Liver (tissue), 3 donors: ENCODE measurements around the gene KPNA5.

Experiments
- RXRA ChIP-seq, 2 donors: IDR thresholded peaks; 2 replicates each; pipeline ENCODE4 v1.6.1; 2017 to 2018; ENCODE audit warnings: antibody characterized with exemption in 2 of 2, mild to moderate bottlenecking in 1 of 2
- SP1 ChIP-seq: IDR thresholded peaks from 2 replicates; pipeline ENCODE4 v1.6.1; 2018; ENCODE audit warnings: antibody characterized with exemption, mild to moderate bottlenecking
- TAF1 ChIP-seq: conservative IDR thresholded peaks from 2 replicates; pipeline ENCODE4 v1.6.1; 2016; ENCODE audit warnings: antibody characterized with exemption, mild to moderate bottlenecking
- YY1 ChIP-seq: IDR thresholded peaks from 2 replicates; pipeline ENCODE4 v1.6.1; 2016; ENCODE audit warnings: antibody characterized with exemption, mild to moderate bottlenecking
- TF ChIP-seq, protein P1 (sequence below): fragments of 150-350 bp; IDR thresholded peaks from 2 replicates; pipeline ENCODE4 v1.5.1; 2017; ENCODE audit warnings: improper control_type of control experiment, low read depth, low read length; ENCODE audit not compliant: missing input control
- TF ChIP-seq, protein P2 (sequence below): IDR thresholded peaks from 2 replicates; pipeline ENCODE4 v1.6.1; 2016; ENCODE audit warnings: antibody characterized with exemption, mild to moderate bottlenecking
- donor health status: healthy.
- donor health status: healthy.

DNA sequence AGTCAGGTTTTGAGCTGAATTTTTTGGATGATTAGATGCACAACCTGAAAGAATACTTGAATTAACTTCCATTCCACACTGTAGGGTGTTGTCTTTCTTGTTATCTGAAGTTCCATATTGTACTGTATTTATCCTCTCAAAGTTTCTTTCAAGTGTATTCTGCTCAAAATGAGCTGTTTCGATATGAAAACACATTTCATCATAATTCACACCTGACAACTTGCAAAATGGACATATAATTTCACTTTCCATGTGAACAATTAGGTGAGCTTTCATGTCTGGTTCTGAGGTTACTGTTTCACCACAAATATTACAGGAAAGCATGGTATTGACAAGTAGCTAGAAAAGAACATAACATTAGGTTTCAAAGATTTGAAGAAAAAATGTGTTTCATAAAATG lies 14.1 kb upstream of the KPNA5 start:
- TF ChIP-seq, protein P1, sequence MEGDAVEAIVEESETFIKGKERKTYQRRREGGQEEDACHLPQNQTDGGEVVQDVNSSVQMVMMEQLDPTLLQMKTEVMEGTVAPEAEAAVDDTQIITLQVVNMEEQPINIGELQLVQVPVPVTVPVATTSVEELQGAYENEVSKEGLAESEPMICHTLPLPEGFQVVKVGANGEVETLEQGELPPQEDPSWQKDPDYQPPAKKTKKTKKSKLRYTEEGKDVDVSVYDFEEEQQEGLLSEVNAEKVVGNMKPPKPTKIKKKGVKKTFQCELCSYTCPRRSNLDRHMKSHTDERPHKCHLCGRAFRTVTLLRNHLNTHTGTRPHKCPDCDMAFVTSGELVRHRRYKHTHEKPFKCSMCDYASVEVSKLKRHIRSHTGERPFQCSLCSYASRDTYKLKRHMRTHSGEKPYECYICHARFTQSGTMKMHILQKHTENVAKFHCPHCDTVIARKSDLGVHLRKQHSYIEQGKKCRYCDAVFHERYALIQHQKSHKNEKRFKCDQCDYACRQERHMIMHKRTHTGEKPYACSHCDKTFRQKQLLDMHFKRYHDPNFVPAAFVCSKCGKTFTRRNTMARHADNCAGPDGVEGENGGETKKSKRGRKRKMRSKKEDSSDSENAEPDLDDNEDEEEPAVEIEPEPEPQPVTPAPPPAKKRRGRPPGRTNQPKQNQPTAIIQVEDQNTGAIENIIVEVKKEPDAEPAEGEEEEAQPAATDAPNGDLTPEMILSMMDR: no peak
- TF ChIP-seq YY1 (no peak), TAF1 (no peak), SP1 (no peak), RXRA (IDR thresholded peaks at IDR 0.05) (no peak)
- TF ChIP-seq, protein P2, sequence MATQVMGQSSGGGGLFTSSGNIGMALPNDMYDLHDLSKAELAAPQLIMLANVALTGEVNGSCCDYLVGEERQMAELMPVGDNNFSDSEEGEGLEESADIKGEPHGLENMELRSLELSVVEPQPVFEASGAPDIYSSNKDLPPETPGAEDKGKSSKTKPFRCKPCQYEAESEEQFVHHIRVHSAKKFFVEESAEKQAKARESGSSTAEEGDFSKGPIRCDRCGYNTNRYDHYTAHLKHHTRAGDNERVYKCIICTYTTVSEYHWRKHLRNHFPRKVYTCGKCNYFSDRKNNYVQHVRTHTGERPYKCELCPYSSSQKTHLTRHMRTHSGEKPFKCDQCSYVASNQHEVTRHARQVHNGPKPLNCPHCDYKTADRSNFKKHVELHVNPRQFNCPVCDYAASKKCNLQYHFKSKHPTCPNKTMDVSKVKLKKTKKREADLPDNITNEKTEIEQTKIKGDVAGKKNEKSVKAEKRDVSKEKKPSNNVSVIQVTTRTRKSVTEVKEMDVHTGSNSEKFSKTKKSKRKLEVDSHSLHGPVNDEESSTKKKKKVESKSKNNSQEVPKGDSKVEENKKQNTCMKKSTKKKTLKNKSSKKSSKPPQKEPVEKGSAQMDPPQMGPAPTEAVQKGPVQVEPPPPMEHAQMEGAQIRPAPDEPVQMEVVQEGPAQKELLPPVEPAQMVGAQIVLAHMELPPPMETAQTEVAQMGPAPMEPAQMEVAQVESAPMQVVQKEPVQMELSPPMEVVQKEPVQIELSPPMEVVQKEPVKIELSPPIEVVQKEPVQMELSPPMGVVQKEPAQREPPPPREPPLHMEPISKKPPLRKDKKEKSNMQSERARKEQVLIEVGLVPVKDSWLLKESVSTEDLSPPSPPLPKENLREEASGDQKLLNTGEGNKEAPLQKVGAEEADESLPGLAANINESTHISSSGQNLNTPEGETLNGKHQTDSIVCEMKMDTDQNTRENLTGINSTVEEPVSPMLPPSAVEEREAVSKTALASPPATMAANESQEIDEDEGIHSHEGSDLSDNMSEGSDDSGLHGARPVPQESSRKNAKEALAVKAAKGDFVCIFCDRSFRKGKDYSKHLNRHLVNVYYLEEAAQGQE: no peak
